HG03439 (cell line): ENCODE data around the gene SCN4B.
A peak's percentile ranks its signal among the peaks of the same experiment; 100 is the strongest.

Source experiments
- ATAC-seq: cut with Tn5 transposase; IDR thresholded peaks from one replicate; pipeline ENCODE4 v1.9.1; 2021; ENCODE audit warnings: mild to moderate bottlenecking, moderate library complexity; ENCODE audit not compliant: unreplicated experiment

SCN4B gene

GRCh38 chr11:118153516-118153915 is 893 bp upstream of the SCN4B start:
- ATAC-seq: no peak

GRCh38 chr11:118152020-118152551 is 537 bp downstream of the SCN4B start:
- ATAC-seq: no peak

GRCh38 chr11:118151431-118151830 is 1.2 kb downstream of the SCN4B start:
- ATAC-seq: no peak

DNA sequence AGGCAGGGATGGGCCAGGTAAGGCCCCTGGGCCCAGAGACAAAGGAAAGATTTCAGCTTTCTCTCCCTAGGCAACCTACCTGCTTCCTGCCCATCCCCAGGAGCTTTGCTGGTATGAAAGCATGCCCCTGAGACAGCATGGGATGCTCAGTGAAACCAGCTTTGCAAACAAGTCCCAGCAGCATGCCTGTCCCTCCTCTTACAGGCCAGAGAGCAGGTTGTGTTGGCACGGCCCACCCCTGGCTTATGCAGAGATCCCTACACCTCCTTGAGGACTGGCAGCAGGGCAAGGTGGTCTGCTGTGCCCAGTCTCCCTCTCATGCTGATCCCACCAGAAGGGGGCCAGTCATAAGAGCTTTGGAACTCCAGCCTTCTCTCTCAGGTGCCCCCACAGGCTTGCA is 3.1 kb downstream of the SCN4B start:
- ATAC-seq: no peak

DNA sequence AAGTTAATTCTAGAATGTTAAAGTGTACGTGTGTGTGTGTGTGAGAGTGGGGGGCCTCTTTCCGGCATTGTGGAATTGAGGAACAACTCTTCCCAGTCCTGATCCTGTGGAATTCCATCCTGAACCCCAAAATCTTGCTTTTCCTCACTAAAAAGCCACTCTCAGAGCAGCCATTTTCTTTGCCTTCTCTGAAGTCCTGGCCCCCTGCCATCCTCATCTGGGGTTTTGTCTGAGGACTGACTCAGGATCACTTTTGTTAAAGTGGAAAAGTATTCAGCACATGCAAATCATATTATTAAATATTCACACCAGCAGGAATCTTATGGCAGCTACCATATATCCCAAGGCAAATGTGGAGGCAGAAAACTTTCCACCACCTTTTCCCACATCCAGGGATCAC is 3.8 kb downstream of the SCN4B start:
- no peak for ATAC-seq

DNA sequence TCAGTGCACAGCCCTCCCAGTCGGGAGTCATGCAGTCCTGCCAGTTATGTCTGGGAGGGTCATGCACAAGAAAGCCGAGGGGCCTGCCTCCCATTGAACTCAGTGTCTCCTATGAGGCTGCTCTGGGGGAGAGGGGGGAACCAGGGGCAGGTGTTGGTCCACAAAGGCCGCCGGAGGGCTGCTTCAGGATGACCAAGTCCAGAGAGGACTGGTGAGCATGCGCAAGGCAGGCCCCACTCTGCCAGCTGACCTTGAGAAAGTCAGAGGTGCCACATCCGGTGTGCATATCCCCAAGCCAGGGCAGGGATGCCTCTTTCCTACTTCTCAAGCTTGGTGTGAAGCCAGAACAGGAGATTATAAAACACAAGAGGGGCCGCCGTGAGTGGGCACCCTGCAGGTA is 4.4 kb downstream of the SCN4B start:
- no peak for ATAC-seq

DNA sequence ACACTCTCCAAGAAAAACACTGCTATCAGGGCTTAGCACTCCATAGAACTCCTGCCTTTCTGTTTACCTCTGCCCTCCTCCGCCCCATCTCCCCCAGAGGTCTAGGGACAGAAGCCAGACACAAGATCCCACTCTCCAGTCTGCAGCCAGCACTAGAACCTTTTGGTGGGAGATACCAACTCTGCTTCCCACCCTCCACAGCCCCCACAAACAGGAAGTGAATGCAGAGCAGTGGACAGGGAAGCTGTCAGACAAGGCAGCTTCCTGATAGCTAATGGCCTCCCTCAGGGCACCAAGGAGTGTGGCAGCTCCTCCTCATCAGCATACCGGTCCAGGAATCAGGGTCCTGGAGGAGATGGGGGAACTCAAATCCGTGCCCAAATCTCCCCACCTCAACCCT is 5.1 kb downstream of the SCN4B start:
- no peak for ATAC-seq

- ATAC-seq: no peak
Measured at GRCh38 chr11:118146554-118146953, 6.1 kb downstream of the SCN4B start.

- peak; percentile 78 for ATAC-seq
Measured at GRCh38 chr11:118145285-118146227, 7.1 kb downstream of the SCN4B start.

GRCh38 chr11:118144301-118145268 is 8.0 kb downstream of the SCN4B start:
- ATAC-seq: no peak

DNA sequence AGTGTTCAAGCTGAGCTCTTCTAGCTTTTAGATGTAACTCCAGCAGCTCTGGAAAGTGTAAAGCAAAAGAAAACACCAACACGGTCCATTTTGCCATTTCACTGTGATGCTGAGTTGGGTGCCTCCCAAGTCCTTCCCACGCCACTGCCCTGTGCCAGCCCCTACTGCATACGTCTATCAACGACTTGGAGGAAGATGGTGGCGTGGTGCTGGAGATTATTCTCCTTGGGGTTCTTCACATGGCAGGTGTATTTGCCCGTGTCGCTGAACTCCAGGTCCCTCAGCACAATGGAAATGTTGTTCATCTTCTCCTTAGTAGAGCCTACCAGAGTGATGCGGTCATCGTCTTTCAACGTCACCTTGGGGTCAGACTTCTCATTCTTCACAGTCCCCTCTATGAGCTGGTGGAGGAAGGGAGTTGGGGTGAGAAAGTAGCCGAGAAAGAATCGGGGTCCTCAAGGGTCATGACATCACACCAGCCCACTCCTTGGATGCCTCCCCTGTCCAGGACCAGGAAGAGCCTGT is 8.9 kb downstream of the SCN4B start:
- ATAC-seq: no peak

GRCh38 chr11:118142809-118143208 is 9.8 kb downstream of the SCN4B start:
- ATAC-seq: no peak

DNA sequence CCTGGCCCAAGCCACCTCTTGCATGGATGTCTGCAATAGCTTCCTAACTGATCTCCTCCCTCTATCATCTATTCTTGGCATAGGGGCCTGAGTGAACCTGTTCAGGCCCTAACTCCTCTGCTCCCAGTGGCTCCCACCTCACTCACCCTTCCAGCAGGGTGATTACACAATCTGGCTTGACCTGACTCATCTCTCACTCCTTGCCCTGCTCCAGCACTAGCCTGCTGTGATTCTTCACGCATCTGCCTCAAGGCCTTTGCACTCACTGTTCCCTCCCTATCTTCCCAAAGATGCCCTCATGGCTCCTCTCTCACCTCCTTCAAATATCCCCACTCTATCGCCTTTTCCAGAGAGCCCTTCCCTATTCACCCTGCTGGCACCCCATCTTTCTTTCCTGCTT is 10.5 kb downstream of the SCN4B start:
- no peak for ATAC-seq

DNA sequence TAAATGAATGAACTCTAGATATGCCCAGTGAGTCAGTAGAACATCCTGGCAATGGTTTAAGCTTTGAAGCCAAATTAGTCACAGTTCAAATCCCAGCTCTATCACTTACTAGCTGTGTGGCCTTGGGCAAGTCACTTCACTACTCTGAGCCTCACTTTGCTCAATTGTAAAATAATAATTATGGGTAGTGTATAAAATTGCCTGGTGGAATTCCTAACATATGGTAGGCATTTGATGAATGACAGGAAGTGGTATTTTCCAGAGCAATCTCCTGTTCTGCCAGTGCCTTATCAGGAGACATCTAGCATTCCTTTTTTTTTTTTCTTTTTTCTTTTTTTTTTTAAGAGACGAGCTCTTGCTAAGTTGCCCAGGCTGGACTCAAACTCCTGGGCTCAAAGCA is 13.0 kb downstream of the SCN4B start:
- no peak for ATAC-seq

- ATAC-seq: no peak
Measured at GRCh38 chr11:118138839-118139420, 13.7 kb downstream of the SCN4B start.

GRCh38 chr11:118136801-118137200 is 15.8 kb downstream of the SCN4B start:
- ATAC-seq: no peak

DNA sequence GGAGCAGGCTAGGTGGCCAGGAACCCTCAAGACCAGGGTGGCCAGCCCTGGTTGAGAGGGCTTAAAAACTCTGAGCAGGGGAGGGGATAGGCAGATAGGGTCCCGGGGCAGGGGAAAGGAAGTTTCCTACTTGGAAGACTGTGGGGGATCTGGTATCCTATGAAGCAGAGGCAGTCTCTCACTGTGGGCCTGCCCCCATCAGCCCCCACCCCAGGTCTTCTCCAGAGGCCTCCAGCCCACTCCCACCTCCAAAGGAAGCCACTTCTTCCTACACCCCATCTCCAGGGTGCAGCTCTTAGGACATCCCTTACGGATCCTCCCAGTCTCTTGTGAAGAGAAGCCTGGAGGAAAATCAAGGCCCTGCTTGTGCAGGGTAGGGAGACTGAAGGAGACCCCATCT is 16.3 kb downstream of the SCN4B start:
- ATAC-seq: no peak

DNA sequence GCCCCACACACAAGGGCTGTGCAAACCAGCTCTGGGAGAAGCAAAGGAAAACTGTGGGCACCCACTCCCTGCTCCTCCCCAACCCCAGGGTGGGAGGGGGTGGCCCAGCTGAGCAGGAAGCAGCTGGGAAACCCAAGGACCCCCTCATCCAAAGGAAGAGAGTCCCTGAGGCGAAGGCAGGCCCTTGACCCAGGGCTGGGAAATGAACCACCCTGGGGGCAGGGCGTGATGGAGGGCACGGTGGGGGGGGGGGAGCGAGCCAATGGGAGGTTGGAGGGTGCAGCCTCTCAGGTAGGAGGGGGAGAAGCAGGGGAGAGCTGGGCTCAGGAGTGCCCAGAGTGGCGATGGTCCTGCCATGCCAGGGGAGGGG is 16.8 kb downstream of the SCN4B start:
- ATAC-seq: no peak

- no peak for ATAC-seq
Measured at GRCh38 chr11:118135051-118135795, 17.4 kb downstream of the SCN4B start.

DNA sequence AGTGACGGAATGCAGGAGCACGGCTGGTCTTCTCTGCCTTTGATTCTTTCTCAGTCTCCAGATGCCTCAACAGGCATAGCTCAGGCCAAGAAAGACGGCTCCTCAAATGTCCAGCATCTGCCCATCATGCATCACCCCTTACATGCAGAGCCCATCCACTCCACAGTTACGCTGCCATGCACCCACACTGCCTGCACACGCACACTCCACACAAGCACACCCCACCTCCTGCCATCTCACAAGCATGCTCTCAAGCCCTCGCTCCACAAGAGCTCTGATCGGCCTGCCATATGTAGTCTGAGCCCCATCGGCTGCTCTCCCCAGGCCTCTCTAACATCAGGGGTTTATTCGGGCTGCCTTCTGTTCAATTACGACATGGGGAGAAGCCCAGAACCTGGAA is 18.8 kb downstream of the SCN4B start:
- ATAC-seq: no peak
